Fibroblast of lung (primary cell): ENCODE results near the gene FAM78A.

Experiments
- CTCF ChIP-seq, 2 donors: IDR thresholded peaks in 1 of 2; conservative IDR thresholded peaks in 1 of 2; 1 replicate in 1 of 2; 2 replicates in 1 of 2; pipeline ENCODE4 v1.5.1; 2011 to 2012; ENCODE audit warnings: low read length in 2 of 2, control low read depth in 1 of 2, inconsistent platforms in 1 of 2, low read depth in 1 of 2, mild to moderate bottlenecking in 1 of 2
- EZH2 ChIP-seq: IDR thresholded peaks from 2 replicates; pipeline ENCODE4 v1.5.1; 2012; ENCODE audit warnings: low read length, control low read depth, mild to moderate bottlenecking; ENCODE audit errors: missing control alignments

GRCh38 chr9:131282175-131282574 is 5.9 kb upstream of the FAM78A start:
- TF ChIP-seq CTCF (conservative IDR thresholded peaks at IDR 0.05 in 1 of 2, IDR thresholded peaks at IDR 0.05 in 1 of 2; ENCODE audit: low read depth in 1 of 2, low read length in 2 of 2) = no peak
- peak; percentile 83 for TF ChIP-seq EZH2
